GM12801 (cell line): ENCODE data around the gene KAZN.

Source experiments
- TF ChIP-seq, protein P1 (sequence below): IDR thresholded peaks from one replicate; pipeline ENCODE4 v1.5.1; 2011; ENCODE audit warnings: control low read depth; ENCODE audit not compliant: insufficient read length; ENCODE audit errors: extremely low read depth

KAZN gene

GRCh38 chr1:14851760-14852159 is 253.3 kb downstream of the KAZN start:
- TF ChIP-seq, protein P1, sequence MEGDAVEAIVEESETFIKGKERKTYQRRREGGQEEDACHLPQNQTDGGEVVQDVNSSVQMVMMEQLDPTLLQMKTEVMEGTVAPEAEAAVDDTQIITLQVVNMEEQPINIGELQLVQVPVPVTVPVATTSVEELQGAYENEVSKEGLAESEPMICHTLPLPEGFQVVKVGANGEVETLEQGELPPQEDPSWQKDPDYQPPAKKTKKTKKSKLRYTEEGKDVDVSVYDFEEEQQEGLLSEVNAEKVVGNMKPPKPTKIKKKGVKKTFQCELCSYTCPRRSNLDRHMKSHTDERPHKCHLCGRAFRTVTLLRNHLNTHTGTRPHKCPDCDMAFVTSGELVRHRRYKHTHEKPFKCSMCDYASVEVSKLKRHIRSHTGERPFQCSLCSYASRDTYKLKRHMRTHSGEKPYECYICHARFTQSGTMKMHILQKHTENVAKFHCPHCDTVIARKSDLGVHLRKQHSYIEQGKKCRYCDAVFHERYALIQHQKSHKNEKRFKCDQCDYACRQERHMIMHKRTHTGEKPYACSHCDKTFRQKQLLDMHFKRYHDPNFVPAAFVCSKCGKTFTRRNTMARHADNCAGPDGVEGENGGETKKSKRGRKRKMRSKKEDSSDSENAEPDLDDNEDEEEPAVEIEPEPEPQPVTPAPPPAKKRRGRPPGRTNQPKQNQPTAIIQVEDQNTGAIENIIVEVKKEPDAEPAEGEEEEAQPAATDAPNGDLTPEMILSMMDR, result no peak

DNA sequence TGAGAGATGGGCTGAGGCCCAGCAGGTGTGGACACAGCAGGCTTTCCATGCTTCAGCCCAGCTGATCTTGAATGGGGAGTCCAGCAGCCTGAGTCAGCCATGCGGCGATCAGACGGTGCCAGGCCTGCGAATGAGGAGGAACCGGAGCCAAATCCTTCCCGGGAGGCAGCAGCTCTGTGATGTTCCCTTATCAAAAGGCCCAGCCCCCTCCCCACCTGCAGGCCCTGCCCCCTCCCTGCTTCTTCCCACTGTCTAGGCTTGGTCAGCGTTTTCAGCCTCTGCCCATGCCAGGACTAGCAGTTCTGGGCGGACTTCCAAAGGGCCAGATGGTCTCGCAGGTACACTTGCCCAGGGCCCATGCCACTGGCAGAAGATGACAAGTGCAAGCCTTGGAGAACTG is 253.8 kb downstream of the KAZN start:
- TF ChIP-seq, protein P1, result no peak

DNA sequence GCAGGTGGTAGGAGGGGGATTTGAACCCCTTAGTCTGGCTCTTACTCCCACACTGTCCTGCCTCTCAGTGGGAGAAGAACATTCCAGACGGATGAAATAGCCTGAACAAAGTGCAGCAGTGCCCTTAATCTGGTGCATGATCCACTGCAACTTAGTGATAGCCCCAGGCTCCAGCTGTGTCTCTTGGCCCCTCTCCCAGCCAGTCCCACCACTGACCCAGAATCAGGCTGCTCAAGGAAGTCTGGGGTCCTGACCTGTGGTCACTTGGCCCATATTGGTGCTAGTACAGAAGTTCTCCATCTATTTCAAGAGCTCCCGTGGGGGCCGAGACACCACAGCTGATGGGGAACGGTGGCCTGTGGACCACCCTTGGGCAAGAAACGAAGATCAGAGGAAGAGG is 255.0 kb downstream of the KAZN start:
- TF ChIP-seq, protein P1, result no peak

GRCh38 chr1:14855268-14855667 is 256.8 kb downstream of the KAZN start:
- TF ChIP-seq, protein P1, result no peak

DNA sequence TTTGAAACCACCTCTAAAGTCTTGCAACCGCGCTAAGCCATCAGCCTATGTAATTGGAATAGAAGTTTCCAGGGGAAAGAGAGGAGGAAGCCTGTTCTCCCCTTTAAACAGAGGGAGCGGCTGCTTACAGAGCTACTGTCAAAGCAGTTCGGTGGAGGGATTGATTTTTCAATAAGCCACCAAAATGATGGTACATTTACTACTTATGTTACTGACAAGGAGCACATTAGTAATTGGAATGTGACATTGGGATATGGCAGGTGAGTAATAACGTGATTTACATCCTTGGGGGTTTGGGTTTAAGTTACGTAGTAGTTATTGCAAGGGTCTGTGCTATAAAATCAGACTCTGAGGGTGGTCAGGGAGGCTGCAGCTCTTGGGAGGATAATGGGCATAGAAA is 257.3 kb downstream of the KAZN start:
- TF ChIP-seq, protein P1, result no peak

- TF ChIP-seq, protein P1, result no peak
These were observed 259.1 kb downstream of the KAZN start for GRCh38 chr1:14857436-14858195.

- TF ChIP-seq, protein P1, result no peak
These were observed 263.8 kb downstream of the KAZN start for GRCh38 chr1:14862114-14862771.
